ENCODE data around the gene UGT1A8. TPM values are rescaled to one million over a fixed set of nuclear protein-coding genes. Genes with fewer than 3 reads are reported as not detected.
"Not testable (repeated sequence)": the region's sequence is repeated elsewhere in the genome, so short reads cannot be mapped to it uniquely, and the experiment has no call there.

The UGT1A8 gene
- total RNA-seq, 1 donor from 2014 or later: not detected

- DNase-seq (ENCODE audit: low read depth in 2 of 2): no peak
Measured at GRCh38 chr2:233686928-233687327, 69.5 kb downstream of the UGT1A8 start.

GRCh38 chr2:233688341-233688740 is 70.9 kb downstream of the UGT1A8 start:
- no peak for DNase-seq (ENCODE audit: low read depth in 2 of 2)

GRCh38 chr2:233689031-233689430 is 71.6 kb downstream of the UGT1A8 start:
- DNase-seq (ENCODE audit: low read depth in 2 of 2): peak in 1 of 2 donors; percentile 21

- DNase-seq (ENCODE audit: low read depth in 2 of 2): peak; percentile 63 to 84
Measured at GRCh38 chr2:233689501-233689900, 72.1 kb downstream of the UGT1A8 start.

- peak in 1 of 2 donors; percentile 58 for DNase-seq (ENCODE audit: low read depth in 2 of 2)
Measured at GRCh38 chr2:233690444-233690843, 73.0 kb downstream of the UGT1A8 start.

GRCh38 chr2:233691443-233692433 is 74.3 kb downstream of the UGT1A8 start:
- DNase-seq (ENCODE audit: low read depth in 2 of 2): no peak

- no peak for DNase-seq (ENCODE audit: low read depth in 2 of 2)
Measured at GRCh38 chr2:233692648-233693047, 75.2 kb downstream of the UGT1A8 start, which contains the start of gene UGT1A6. Gene UGT1A6 (plus strand): TSS chr2:233692890. CDS start chr2:233693005, 115 bp downstream.

GRCh38 chr2:233693963-233694362 is 76.5 kb downstream of the UGT1A8 start:
- no peak for DNase-seq (ENCODE audit: low read depth in 2 of 2)

GRCh38 chr2:233698740-233699139 is 81.3 kb downstream of the UGT1A8 start:
- DNase-seq (ENCODE audit: low read depth in 2 of 2): no peak

GRCh38 chr2:233699424-233700027 is 82.1 kb downstream of the UGT1A8 start:
- no peak for DNase-seq (ENCODE audit: low read depth in 2 of 2)

GRCh38 chr2:233700028-233700635 is 82.7 kb downstream of the UGT1A8 start:
- peak in 1 of 2 donors; percentile 91 for DNase-seq (ENCODE audit: low read depth in 2 of 2)

- not testable (repeated sequence) for DNase-seq (ENCODE audit: low read depth in 2 of 2)
Measured at GRCh38 chr2:233700842-233701241, 83.4 kb downstream of the UGT1A8 start.

- DNase-seq (ENCODE audit: low read depth in 2 of 2): no peak
Measured at GRCh38 chr2:233702238-233702637, 84.8 kb downstream of the UGT1A8 start.

- DNase-seq (ENCODE audit: low read depth in 2 of 2): no peak
Measured at GRCh38 chr2:233705911-233706506, 88.6 kb downstream of the UGT1A8 start.

- DNase-seq (ENCODE audit: low read depth in 2 of 2): no peak
Measured at GRCh38 chr2:233706720-233707119, 89.3 kb downstream of the UGT1A8 start.

GRCh38 chr2:233707940-233708644 is 90.7 kb downstream of the UGT1A8 start:
- no peak for DNase-seq (ENCODE audit: low read depth in 2 of 2)

- no peak for DNase-seq (ENCODE audit: low read depth in 2 of 2)
Measured at GRCh38 chr2:233708942-233709341, 91.5 kb downstream of the UGT1A8 start.

- peak; percentile 74 to 85 for DNase-seq (ENCODE audit: low read depth in 2 of 2)
Measured at GRCh38 chr2:233711312-233712008, 94.0 kb downstream of the UGT1A8 start.

- no peak for DNase-seq (ENCODE audit: low read depth in 2 of 2)
Measured at GRCh38 chr2:233712611-233713261, 95.3 kb downstream of the UGT1A8 start, which contains the start of gene UGT1A5. Gene UGT1A5 (plus strand): TSS chr2:233712907. CDS start chr2:233712992, 85 bp downstream.

- no peak for DNase-seq (ENCODE audit: low read depth in 2 of 2)
Measured at GRCh38 chr2:233713262-233713615, 95.8 kb downstream of the UGT1A8 start.
